GM19372 (cell line): ENCODE data around the gene DVL1.

Experiments
- ATAC-seq: cut with Tn5 transposase; IDR thresholded peaks from one replicate; pipeline ENCODE4 v1.9.1; 2021; ENCODE audit warnings: mild to moderate bottlenecking, low read depth, moderate library complexity; ENCODE audit not compliant: unreplicated experiment

DVL1 gene

GRCh38 chr1:1302006-1302430 lies 47.2 kb downstream of the DVL1 start:
- no peak for ATAC-seq

DNA sequence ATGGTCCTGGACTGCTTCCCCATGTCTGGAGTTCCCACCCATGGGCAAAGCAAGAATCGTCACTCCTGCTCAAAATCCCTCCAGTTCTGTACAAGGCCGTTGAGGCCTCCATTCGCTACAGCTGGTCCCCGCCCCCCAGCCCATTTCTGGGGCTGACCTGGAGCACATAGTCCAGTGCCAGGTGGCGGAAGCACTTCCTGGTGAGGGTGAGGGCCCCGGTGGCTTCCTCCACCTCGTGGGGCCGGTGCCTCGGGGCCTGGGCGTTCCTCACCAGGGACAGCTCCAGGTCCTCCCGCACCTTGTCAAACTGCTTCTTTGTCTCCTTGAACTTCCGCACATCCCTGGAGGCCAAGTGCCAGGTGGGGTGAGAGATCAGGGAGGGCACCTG lies 48.9 kb downstream of the DVL1 start:
- ATAC-seq, result no peak

- ATAC-seq, result no peak
Observed at GRCh38 chr1:1299686-1300351, 49.4 kb downstream of the DVL1 start.

- ATAC-seq, result no peak
Observed at GRCh38 chr1:1298861-1299685, 50.1 kb downstream of the DVL1 start.

DNA sequence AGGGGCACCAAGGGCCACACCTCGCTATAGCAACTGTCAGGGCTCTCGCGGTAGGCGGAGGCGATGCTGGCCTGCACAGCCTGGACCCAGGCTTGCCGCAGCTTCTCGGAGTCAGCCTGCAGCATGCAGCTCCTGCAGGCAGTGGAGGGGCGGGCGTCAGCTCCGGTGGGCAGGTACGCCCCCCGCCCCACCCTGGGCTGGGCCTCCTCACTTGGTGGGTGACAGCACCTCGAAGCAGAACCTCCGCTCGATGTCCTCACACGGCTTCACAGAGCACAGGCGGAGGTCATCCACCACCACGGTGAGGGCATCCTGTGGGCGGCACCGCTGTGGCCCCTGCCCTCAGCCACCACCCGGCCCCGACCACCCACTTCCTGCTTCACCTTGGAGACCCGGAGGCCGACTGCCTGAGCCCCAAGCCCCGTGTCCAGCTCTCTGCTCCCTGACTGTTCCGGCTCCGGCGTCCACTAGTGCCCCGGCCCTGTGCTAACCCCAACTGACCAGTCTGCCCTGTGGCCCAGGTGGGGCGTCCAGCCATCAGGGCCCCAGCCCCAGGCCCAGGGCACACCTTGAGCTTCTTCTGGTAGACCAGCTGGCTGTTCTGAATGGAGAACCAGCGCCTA lies 51.3 kb downstream of the DVL1 start:
- ATAC-seq, result no peak

GRCh38 chr1:1296070-1297061 lies 52.9 kb downstream of the DVL1 start:
- no peak for ATAC-seq

GRCh38 chr1:1295154-1295923 lies 53.9 kb downstream of the DVL1 start:
- no peak for ATAC-seq

DNA sequence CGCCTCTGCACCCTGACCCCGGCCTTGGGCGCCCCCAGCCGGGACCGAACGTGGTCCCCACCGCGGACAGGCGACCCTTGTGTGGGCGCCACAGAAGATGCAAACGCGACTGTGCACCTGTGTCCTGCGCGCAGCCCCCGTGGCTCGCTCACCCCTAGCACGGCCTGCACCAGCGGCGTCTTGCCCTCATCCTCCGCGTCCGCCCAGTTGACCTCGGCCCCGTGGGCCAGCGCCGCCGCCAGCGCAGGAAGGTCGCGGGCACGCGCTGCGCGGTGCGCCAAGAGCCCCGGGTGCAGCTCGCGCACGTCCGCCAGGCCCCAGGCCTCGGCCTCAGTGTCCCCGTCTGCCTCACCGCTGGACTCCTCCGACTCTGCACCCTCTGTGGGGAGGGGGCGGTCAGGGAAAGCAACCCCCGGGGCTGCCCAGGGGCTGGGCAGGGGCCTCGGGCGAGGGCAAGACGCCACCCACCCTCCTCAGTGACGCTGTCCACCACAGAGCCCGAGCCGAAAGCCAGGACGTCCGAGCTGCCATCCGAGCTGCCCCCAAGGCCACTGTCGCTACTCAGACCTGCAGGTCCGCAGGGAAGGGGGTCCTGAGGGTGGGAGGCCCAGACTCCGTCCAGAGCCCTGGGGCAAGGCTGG lies 54.8 kb downstream of the DVL1 start:
- ATAC-seq, result no peak

GRCh38 chr1:1293263-1294249 lies 55.7 kb downstream of the DVL1 start:
- no peak for ATAC-seq

- no peak for ATAC-seq
Observed at GRCh38 chr1:1292851-1293250, 56.4 kb downstream of the DVL1 start.

- no peak for ATAC-seq
Observed at GRCh38 chr1:1292442-1292779, 56.8 kb downstream of the DVL1 start.

DNA sequence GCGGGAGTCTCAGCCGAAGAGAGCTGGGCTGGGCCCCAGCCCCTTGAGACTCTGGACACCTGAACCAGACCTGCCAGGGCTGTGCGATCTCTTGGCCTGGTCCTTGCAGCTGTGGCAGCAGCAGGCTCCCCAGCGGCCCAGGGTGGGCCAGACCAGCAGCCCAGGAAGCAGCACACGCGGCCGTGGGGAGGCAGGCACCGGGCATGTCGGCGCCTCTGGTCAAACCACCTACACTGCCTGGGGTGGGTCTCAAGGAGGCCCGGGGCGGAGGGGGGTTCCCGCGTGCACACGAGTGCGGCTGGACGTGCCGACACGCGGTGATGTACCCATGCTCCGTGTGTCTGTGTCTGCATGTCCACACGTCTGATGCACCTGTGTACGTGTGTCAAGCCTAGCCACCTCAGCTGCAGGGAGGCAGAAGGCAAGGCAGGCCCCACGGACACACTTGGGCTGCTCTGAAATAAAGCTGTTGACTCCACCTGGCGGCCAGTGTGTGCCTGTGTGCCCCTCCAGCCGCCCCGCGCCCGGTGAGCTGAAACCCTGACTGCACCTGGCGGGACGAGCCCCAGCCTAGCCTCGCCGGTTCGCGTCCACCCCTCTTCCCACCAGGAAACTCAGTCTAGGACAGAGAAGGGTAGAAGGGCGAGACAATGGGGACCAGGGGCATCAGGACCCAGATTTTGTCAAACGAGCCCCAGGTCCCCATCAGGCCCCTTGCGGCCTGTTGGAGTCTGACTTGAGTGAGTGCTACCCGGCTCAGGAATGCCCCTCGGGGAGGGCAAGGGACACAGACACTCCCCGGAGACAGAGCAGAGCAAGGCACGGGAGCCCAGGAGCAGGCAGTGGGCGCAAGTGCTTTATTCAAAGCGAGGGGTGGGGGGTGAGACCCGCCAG lies 57.4 kb downstream of the DVL1 start:
- ATAC-seq, result no peak

DNA sequence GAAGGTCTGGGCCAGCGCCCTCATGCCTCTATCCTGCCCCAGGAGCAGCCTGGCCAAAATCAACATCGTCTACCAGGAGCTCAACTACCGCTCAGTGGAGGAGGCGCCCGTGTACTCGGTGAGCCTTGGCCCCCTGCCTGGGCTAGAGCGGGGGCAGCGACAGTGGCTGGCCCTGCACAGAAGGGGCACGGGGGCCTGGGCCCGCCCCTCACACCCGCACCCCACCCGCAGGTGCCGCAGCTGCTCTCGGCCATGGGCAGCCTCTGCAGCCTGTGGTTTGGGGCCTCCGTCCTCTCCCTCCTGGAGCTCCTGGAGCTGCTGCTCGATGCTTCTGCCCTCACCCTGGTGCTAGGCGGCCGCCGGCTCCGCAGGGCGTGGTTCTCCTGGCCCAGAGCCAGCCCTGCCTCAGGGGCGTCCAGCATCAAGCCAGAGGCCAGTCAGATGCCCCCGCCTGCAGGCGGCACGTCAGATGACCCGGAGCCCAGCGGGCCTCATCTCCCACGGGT lies 58.1 kb downstream of the DVL1 start:
- no peak for ATAC-seq

DNA sequence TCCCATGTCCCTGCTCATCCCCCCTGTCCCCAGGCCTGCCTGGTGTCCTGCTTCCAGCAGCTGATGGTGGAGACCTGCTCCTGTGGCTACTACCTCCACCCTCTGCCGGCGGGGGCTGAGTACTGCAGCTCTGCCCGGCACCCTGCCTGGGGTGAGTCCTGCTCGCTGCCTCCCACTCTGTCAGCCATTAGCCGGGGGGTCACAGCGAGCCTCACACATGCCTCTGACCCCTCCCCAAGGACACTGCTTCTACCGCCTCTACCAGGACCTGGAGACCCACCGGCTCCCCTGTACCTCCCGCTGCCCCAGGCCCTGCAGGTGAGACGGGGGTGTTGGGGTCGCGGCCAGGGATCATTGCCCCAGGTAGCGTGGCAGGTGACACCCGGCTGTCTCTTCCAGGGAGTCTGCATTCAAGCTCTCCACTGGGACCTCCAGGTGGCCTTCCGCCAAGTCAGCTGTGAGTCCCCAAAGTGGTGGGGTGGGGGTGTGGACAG lies 58.9 kb downstream of the DVL1 start:
- no peak for ATAC-seq

DNA sequence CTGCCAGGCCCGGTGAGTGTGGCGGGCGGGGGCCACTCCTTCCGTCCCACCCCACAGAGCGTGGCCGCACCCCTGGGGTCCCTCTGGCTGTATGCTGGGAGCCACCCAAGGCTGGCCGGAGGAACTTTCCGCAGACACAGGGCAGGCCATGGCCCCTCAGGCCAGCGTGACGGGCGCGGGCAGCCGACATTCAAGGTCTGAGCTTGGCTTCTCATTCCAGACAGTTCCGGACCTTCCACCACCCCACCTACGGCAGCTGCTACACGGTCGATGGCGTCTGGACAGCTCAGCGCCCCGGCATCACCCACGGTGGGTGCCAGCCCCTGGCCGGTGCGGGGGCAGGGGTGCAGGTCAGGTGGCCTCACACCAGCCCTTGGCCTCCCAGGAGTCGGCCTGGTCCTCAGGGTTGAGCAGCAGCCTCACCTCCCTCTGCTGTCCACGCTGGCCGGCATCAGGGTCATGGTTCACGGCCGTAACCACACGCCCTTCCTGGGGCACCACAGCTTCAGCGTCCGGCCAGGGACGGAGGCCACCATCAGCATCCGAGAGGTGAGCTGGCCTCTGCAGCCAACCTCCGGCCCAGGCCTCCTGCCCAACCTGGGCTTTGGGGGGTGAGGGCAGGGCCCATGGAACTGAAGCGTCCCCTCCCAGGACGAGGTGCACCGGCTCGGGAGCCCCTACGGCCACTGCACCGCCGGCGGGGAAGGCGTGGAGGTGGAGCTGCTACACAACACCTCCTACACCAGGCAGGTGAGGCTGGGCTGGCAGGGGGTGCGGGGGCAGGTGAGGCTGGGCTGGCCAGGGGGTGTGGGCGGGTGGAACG lies 61.7 kb downstream of the DVL1 start:
- ATAC-seq, result no peak
